Keratinocyte (primary cell): ENCODE data around the gene MKS1. TPM values are rescaled to one million over a fixed set of nuclear protein-coding genes. Genes with fewer than 3 reads are reported as not detected.

Experiments
- DNase-seq: peaks from one replicate; pipeline ENCODE4 v3.0.0-alpha.2; 2011; ENCODE audit warnings: low read depth, missing footprints, low spot score
- FAIRE-seq: peaks from 2 replicates; lab custom pipeline; 2011; peaks lifted over from hg19 to GRCh38; lab: Jason Lieb, UNC
- H2AFZ ChIP-seq: 2 replicates; pipeline ENCODE4 v1.6.0; 2012; ENCODE audit warnings: low read length, control low read depth, inconsistent platforms; ENCODE audit not compliant: control insufficient read depth
- H3K27ac ChIP-seq: 2 replicates; pipeline ENCODE4 v1.5.1; 2011; ENCODE audit warnings: low read length; ENCODE audit not compliant: control insufficient read depth, insufficient read depth
- H3K27me3 ChIP-seq: 3 replicates; pipeline ENCODE4 v1.6.0; 2011; ENCODE audit warnings: low read length; ENCODE audit not compliant: control insufficient read depth, insufficient read depth; ENCODE audit errors: extremely low read depth
- H3K36me3 ChIP-seq, 2 experiments: 2 replicates in 1 of 2; 3 replicates in 1 of 2; pipeline ENCODE4 v1.5.1; 2011; ENCODE audit warnings: low read length in 2 of 2, mild to moderate bottlenecking in 1 of 2; ENCODE audit not compliant: control insufficient read depth in 2 of 2, insufficient read depth in 2 of 2; ENCODE audit errors: extremely low read depth in 1 of 2
- H3K4me1 ChIP-seq: 3 replicates; pipeline ENCODE4 v1.5.1; 2011; ENCODE audit warnings: low read length; ENCODE audit not compliant: control insufficient read depth, insufficient read depth; ENCODE audit errors: extremely low read depth
- H3K4me2 ChIP-seq: 3 replicates; pipeline ENCODE4 v1.6.0; 2011; ENCODE audit warnings: low read depth, low read length; ENCODE audit not compliant: control insufficient read depth, insufficient read depth; ENCODE audit errors: extremely low read depth
- H3K4me3 ChIP-seq, 3 experiments: fragments of 200-600 bp in 1 of 3; sonication (generic) in 1 of 3; 2 replicates in 2 of 3; 3 replicates in 1 of 3; pipeline ENCODE4 v1.5.1; 2011 to 2016; ENCODE audit warnings: low read length in 3 of 3, mild to moderate bottlenecking in 3 of 3, control low read depth in 2 of 3, inconsistent platforms in 1 of 3, low read depth in 1 of 3, mixed read lengths in 1 of 3, mixed run types in 1 of 3, moderate library complexity in 1 of 3; ENCODE audit not compliant: control insufficient read depth in 2 of 3, insufficient read depth in 2 of 3; ENCODE audit errors: extremely low read depth in 1 of 3
- H3K79me2 ChIP-seq: 2 replicates; pipeline ENCODE4 v1.6.0; 2012; ENCODE audit warnings: low read length; ENCODE audit not compliant: control insufficient read depth, insufficient read depth
- H3K9ac ChIP-seq: 3 replicates; pipeline ENCODE4 v1.6.0; 2011; ENCODE audit warnings: low read length; ENCODE audit not compliant: control insufficient read depth, insufficient read depth; ENCODE audit errors: extremely low read depth
- H3K9me1 ChIP-seq: 3 replicates; pipeline ENCODE4 v1.6.0; 2011; ENCODE audit warnings: low read length; ENCODE audit not compliant: control insufficient read depth, insufficient read depth; ENCODE audit errors: extremely low read depth
- H3K9me3 ChIP-seq: 2 replicates; pipeline ENCODE4 v1.5.1; 2012; ENCODE audit warnings: low read depth, low read length; ENCODE audit not compliant: control insufficient read depth
- H4K20me1 ChIP-seq: 3 replicates; pipeline ENCODE4 v1.6.0; 2011; ENCODE audit warnings: low read length; ENCODE audit not compliant: control insufficient read depth, insufficient read depth; ENCODE audit errors: extremely low read depth
- CTCF ChIP-seq, 3 experiments: IDR thresholded peaks in 1 of 3; conservative IDR thresholded peaks in 1 of 3; optimal IDR thresholded peaks in 1 of 3; 2 replicates in 2 of 3; 3 replicates in 1 of 3; pipeline versions ENCODE3 to v1.5.1; 2011; ENCODE audit warnings: low read length in 3 of 3, mild to moderate bottlenecking in 3 of 3, moderate library complexity in 2 of 3, control low read depth in 1 of 3, inconsistent platforms in 1 of 3; ENCODE audit not compliant: insufficient read depth in 2 of 3; ENCODE audit errors: extremely low read depth in 1 of 3
- EZH2 ChIP-seq: IDR thresholded peaks from one replicate; pipeline ENCODE4 v1.6.1; 2012; ENCODE audit warnings: inconsistent platforms, mild to moderate bottlenecking, low read length, moderate library complexity
- dilution Hi-C: fragments of 300-500 bp; cut with MboI; formaldehyde crosslinking; loops from one replicate; pipeline ENCODE4 v1.7.0; 2020; ENCODE audit warnings: low sequenced_read_pairs; ENCODE audit not compliant: extremely low pct_ligation_motif_present
- polyA plus RNA-seq, 5 experiments: library from polyadenylated mRNA; depleted of rRNA in 3 of 5; stranded (reverse) in 3 of 5; stranded (forward) in 1 of 5; unstranded in 1 of 5; fragments of >200 nt; gene quantifications; 1 replicate in 1 of 5; 2 replicates in 3 of 5; 3 replicates in 1 of 5; pipeline versions ENCODE4 v1.2.1 to v1.2.3, GENCODE V29; 2011 to 2012; ENCODE audit warnings: missing spikeins in 2 of 5, low read depth in 1 of 5, low replicate concordance in 1 of 5

MKS1 gene
- polyA plus RNA-seq, 1 donor (not counting 4 experiments of a cell fraction or from before 2014, with no cell fraction given) = 12.2 TPM

GRCh38 chr17:58229384-58229783 is 10.3 kb upstream of the MKS1 start:
- Histone ChIP-seq H3K4me2 (no peak overlapping the region), H3K4me3 (no peak overlapping the region), H3K4me1 (peaks cover 3% of the 10 kb centered on the region), H3K27ac (no peak overlapping the region), H3K9me3 (no peaks in the 10 kb centered on the region), H3K9ac (no peak overlapping the region), H3K9me1 (no peaks in the 10 kb centered on the region), H4K20me1 (no peaks in the 10 kb centered on the region), H3K27me3 (no peaks in the 10 kb centered on the region), H2AFZ (no peak overlapping the region), H3K79me2 (no peaks in the 10 kb centered on the region), H3K36me3 (no peaks in the 10 kb centered on the region)
- FAIRE-seq (no peak), DNase-seq (no peak)
- dilution Hi-C loops = no loop called here
- no peak for TF ChIP-seq CTCF (optimal IDR thresholded peaks at IDR 0.05 in 1 of 3, IDR thresholded peaks at IDR 0.05 in 1 of 3, conservative IDR thresholded peaks at IDR 0.05 in 1 of 3; ENCODE audit: extremely low read depth in 1 of 3, insufficient read depth in 2 of 3, low read length in 3 of 3)
- no peak for TF ChIP-seq EZH2

- no peak for DNase-seq
These were observed 9.6 kb upstream of the MKS1 start for GRCh38 chr17:58228679-58229078.

More at GRCh38 chr17:58228679-58229078, 9.6 kb upstream of the MKS1 start:
- Histone ChIP-seq H3K27ac (no peak overlapping the region), H4K20me1 (no peaks in the 10 kb centered on the region), H3K27me3 (no peaks in the 10 kb centered on the region), H3K9me3 (no peaks in the 10 kb centered on the region), H3K4me3 (no peak overlapping the region), H3K4me2 (no peak overlapping the region), H3K9me1 (no peaks in the 10 kb centered on the region), H2AFZ (no peak overlapping the region), H3K4me1 (peaks cover 8% of the 10 kb centered on the region), H3K9ac (no peak overlapping the region), H3K79me2 (no peaks in the 10 kb centered on the region), H3K36me3 (no peaks in the 10 kb centered on the region)
- no peak for FAIRE-seq
- TF ChIP-seq EZH2 = no peak
- TF ChIP-seq CTCF (optimal IDR thresholded peaks at IDR 0.05 in 1 of 3, IDR thresholded peaks at IDR 0.05 in 1 of 3, conservative IDR thresholded peaks at IDR 0.05 in 1 of 3; ENCODE audit: extremely low read depth in 1 of 3, insufficient read depth in 2 of 3, low read length in 3 of 3) = no peak
- dilution Hi-C loops = no loop called here
